H1 (cell line): ENCODE results near the gene PCGF3. TPM values are rescaled to one million over a fixed set of nuclear protein-coding genes. Genes with fewer than 3 reads are reported as not detected.

Source experiments
- ATF2 ChIP-seq: IDR thresholded peaks from 2 replicates; pipeline ENCODE4 v1.6.1; 2012; ENCODE audit warnings: low read length, inconsistent platforms
- CREB1 ChIP-seq: IDR thresholded peaks from 2 replicates; pipeline ENCODE4 v1.6.1; 2012; ENCODE audit warnings: inconsistent platforms
- GTF2F1 ChIP-seq: IDR thresholded peaks from 2 replicates; pipeline ENCODE4 v1.6.1; 2012; ENCODE audit warnings: low read depth, low read length, improper control_type of control experiment, borderline replicate concordance
- HDAC2 ChIP-seq, 2 experiments: fragments of 300-600 bp in 1 of 2; sonication (generic) in 1 of 2; IDR thresholded peaks; 2 replicates each; pipeline ENCODE4 v1.6.1; 2011 to 2012; ENCODE audit warnings: low read depth in 2 of 2, low read length in 2 of 2, mild to moderate bottlenecking in 2 of 2, moderate library complexity in 2 of 2, borderline replicate concordance in 1 of 2, inconsistent platforms in 1 of 2
- MAFK ChIP-seq: IDR thresholded peaks from 2 replicates; pipeline ENCODE4 v1.6.1; 2012; ENCODE audit warnings: low read depth, mild to moderate bottlenecking, improper control_type of control experiment, low read length
- SUZ12 ChIP-seq: fragments of 200-600 bp; sonication (generic); IDR thresholded peaks from 2 replicates; pipeline ENCODE4 v1.6.1; 2012; ENCODE audit warnings: mild to moderate bottlenecking, inconsistent platforms, low read length, moderate library complexity, mixed read lengths
- YY1 ChIP-seq: IDR thresholded peaks from 2 replicates; pipeline ENCODE4 v1.6.1; 2011; ENCODE audit warnings: low read depth, mild to moderate bottlenecking, low read length
- polyA plus RNA-seq, 7 experiments: library from polyadenylated mRNA; depleted of rRNA in 3 of 7; stranded (reverse) in 5 of 7; unstranded in 2 of 7; fragments of >200 nt in 5 of 7; fragments of 200-250 nt in 2 of 7; gene quantifications; 1 replicate in 5 of 7; 2 replicates in 1 of 7; 4 replicates in 1 of 7; pipeline versions ENCODE4 v1.2.1 to v1.2.3, GENCODE V29; 2011 to 2013; ENCODE audit warnings: missing spikeins in 2 of 7, mixed read lengths in 2 of 7
- total RNA-seq: library from RNA; stranded (reverse); fragmentation: NEBNext Ultra II Directional; extraction: Animal tissue kit (Norgen Biotek cat#: 25700); gene quantifications from 2 replicates; pipeline ENCODE4 v1.2.1, GENCODE V29; 2021

The PCGF3 gene
- total and polyA plus RNA-seq, 2 of the 8 experiments (the other 6 are each of a cell fraction or from before 2014, with no cell fraction given) = 52.7 to 52.9 TPM

GRCh38 chr4:738781-739280 is 33.2 kb downstream of the PCGF3 start (continued):
- TF ChIP-seq ATF2 (no peak), MAFK (no peak), GTF2F1 (no peak), CREB1 (no peak), SUZ12 (no peak), HDAC2 (IDR thresholded peaks at IDR 0.05; ENCODE audit: borderline replicate concordance in 1 of 2, low read depth in 2 of 2, low read length in 2 of 2) (no peak), YY1 (no peak)
- TF ChIP-seq, all 59 proteins: peak for 0
